Ovary (tissue), 9 donors: ENCODE data around the gene HS6ST3. TPM values are rescaled to one million over a fixed set of nuclear protein-coding genes. Genes with fewer than 3 reads are reported as not detected.

Source experiments
- DNase-seq, 5 donors: peaks; one replicate each; pipeline ENCODE4 v3.0.0-alpha.2; 2019 to 2020
- H3K27ac ChIP-seq, 2 donors: fragments of 200-600 bp; one replicate each; pipeline versions ENCODE4 v1.5.1 to v1.8.0; 2019 to 2022
- H3K27me3 ChIP-seq: fragments of 200-600 bp; one replicate; pipeline ENCODE4 v1.8.0; 2022
- H3K36me3 ChIP-seq: fragments of 200-600 bp; sonication (generic); one replicate; pipeline ENCODE4 v1.5.1; 2019
- H3K4me1 ChIP-seq: one replicate; pipeline ENCODE4 v1.8.1; 2013; ENCODE audit warnings: mild to moderate bottlenecking, moderate library complexity; ENCODE audit not compliant: insufficient read depth
- H3K4me3 ChIP-seq: fragments of 200-600 bp; sonication (generic); one replicate; pipeline ENCODE4 v1.5.1; 2017
- H3K9me3 ChIP-seq, 2 donors: fragments of 200-600 bp in 1 of 2; sonication (generic) in 1 of 2; one replicate each; pipeline versions ENCODE4 v1.5.1 to v1.8.1; 2013 to 2019; ENCODE audit warnings: mild to moderate bottlenecking in 1 of 2, moderate library complexity in 1 of 2
- CTCF ChIP-seq, 3 donors: fragments of 450-650 bp in 2 of 3; fragments of 200-600 bp in 1 of 3; IDR thresholded peaks; one replicate each; pipeline versions ENCODE4 v1.5.1 to v1.8.0; 2016 to 2022; ENCODE audit warnings: antibody characterized with exemption in 3 of 3, mild to moderate bottlenecking in 1 of 3
- EP300 ChIP-seq: sonication (generic); formaldehyde crosslinking; IDR thresholded peaks from one replicate; pipeline ENCODE4 v1.6.1; 2017; ENCODE audit warnings: antibody characterized with exemption
- POLR2A ChIP-seq: fragments of 450-650 bp; IDR thresholded peaks from one replicate; pipeline ENCODE4 v1.6.1; 2017; ENCODE audit warnings: antibody characterized with exemption, mild to moderate bottlenecking, moderate library complexity
- WGBS, 3 donors: extraction: QIAGEN DNeasy Blood & Tissue Kit in 1 of 3; methylation state at CpG; one replicate each; pipeline versions ENCODE4 v1.1.5 to v1.1.7; 2013 to 2017; 5-methylcytosine and 5-hydroxymethylcytosine counted together
- intact Hi-C, 4 donors: fragments of 100-400 bp; cut with DNase I; formaldehyde crosslinking; loops; one replicate each; pipeline versions ENCODE4 v1.11.0 to v1.15.1; 2022 to 2023
- polyA plus RNA-seq, 2 donors: library from polyadenylated mRNA; stranded (reverse); fragments of 200-250 nt in 1 of 2; fragments of 350-450 nt in 1 of 2; fragmentation: Illumina TruSeq in 1 of 2; extraction: RNeasy Lipid Tissue Mini Kit (QIAGEN cat#74804) in 1 of 2; gene quantifications; one replicate each; pipeline ENCODE4 v1.2.3, GENCODE V29; 2013 to 2014
- total RNA-seq, 7 donors: library from RNA; depleted of rRNA in 2 of 7; stranded (reverse); fragments of >200 nt in 2 of 7; fragmentation: NEBNext Ultra II Directional in 3 of 7; extraction: Animal tissue kit (Norgen Biotek cat#: 25700) in 3 of 7; gene quantifications; one replicate each; pipeline versions ENCODE4 v1.1.0 to v1.2.4, GENCODE V29; 2016 to 2023
- donor health status: DM: no; HTN: no; CAD: no; lungs with moderate emphysema.
- donor health status: DM: no; HTN: no; CAD: no.
- donor health status: Bipolar disorder and iron deficiency.
- donor health status: DM: yes; HTN: yes; CAD: no.
- donor health status: DM: no; HTN: no; CAD: no.
- donor health status: DM: yes; HTN: yes; CAD: no.

HS6ST3 gene
- total and polyA plus RNA-seq, 9 donors = 0.05 to 0.46 (median 0.19) TPM; not detected in 3

GRCh38 chr13:96178759-96179158 lies 88.9 kb downstream of the HS6ST3 start:
- Histone ChIP-seq H3K4me3 (no peak overlapping the region), H3K4me1 (no peaks in the 10 kb centered on the region), H3K36me3 (no peaks in the 10 kb centered on the region), H3K27ac (no peak overlapping the region), H3K9me3 (no peaks in the 10 kb centered on the region), H3K27me3 (no peaks in the 10 kb centered on the region)
- whole genome bisulfite sequencing, 3 donors = 73 to 87% (median 78%) methylated on average over 1 of the region's 1 CpG
- no peak for DNase-seq
- TF ChIP-seq POLR2A = no peak
- TF ChIP-seq EP300 = no peak
- no peak for TF ChIP-seq CTCF (IDR thresholded peaks at IDR 0.05)
- intact Hi-C loops = no loop called here

GRCh38 chr13:96179309-96179708 lies 89.4 kb downstream of the HS6ST3 start:
- H3K9me3 ChIP-seq = no peaks in the 10 kb centered on the region
- DNase-seq = no peak
- H3K27ac ChIP-seq = no peak overlapping the region
- TF ChIP-seq EP300 = no peak
- TF ChIP-seq POLR2A = no peak
- TF ChIP-seq CTCF (IDR thresholded peaks at IDR 0.05) = no peak
- 74 to 81% (median 79%) methylated on average over 5 of the region's 5 CpGs for WGBS, 3 donors
- no peak overlapping the region for H3K4me3 ChIP-seq
- H3K4me1 ChIP-seq = no peaks in the 10 kb centered on the region
- no peaks in the 10 kb centered on the region for H3K27me3 ChIP-seq
- H3K36me3 ChIP-seq = no peaks in the 10 kb centered on the region
- intact Hi-C loops = no loop called here

GRCh38 chr13:96181911-96182310 lies 92.0 kb downstream of the HS6ST3 start:
- DNase-seq = no peak
- WGBS, 3 donors = 33 to 54% (median 47%) methylated on average over 5 of the region's 5 CpGs
- no peaks in the 10 kb centered on the region for H3K9me3 ChIP-seq
- H3K4me1 ChIP-seq = no peaks in the 10 kb centered on the region
- H3K36me3 ChIP-seq = no peaks in the 10 kb centered on the region
- H3K27ac ChIP-seq = no peak overlapping the region
- H3K4me3 ChIP-seq = no peak overlapping the region
- H3K27me3 ChIP-seq = no peaks in the 10 kb centered on the region
- intact Hi-C loops = no loop called here
- TF ChIP-seq CTCF (IDR thresholded peaks at IDR 0.05) (no peak), POLR2A (no peak), EP300 (no peak)

- intact Hi-C loops = no loop called here
- no peak overlapping the region for H3K27ac ChIP-seq
Measured at GRCh38 chr13:96185818-96186217, 95.9 kb downstream of the HS6ST3 start.

More at GRCh38 chr13:96185818-96186217, 95.9 kb downstream of the HS6ST3 start:
- Histone ChIP-seq H3K36me3 (no peaks in the 10 kb centered on the region), H3K27me3 (no peaks in the 10 kb centered on the region), H3K9me3 (no peaks in the 10 kb centered on the region), H3K4me1 (no peaks in the 10 kb centered on the region), H3K4me3 (no peak overlapping the region)
- TF ChIP-seq CTCF (IDR thresholded peaks at IDR 0.05) = no peak
- DNase-seq = no peak
- 78 to 87% (median 78%) methylated on average over 6 of the region's 6 CpGs for WGBS, 3 donors
